HepG2 (cell line): ENCODE data around the gene SEMA4C. TPM values are rescaled to one million over a fixed set of nuclear protein-coding genes. Genes with fewer than 3 reads are reported as not detected.

Experiments
- CENPT ChIP-seq: sonication (generic); formaldehyde crosslinking; IDR thresholded peaks from 2 replicates; pipeline ENCODE4 v1.8.0; 2022; ENCODE audit warnings: low read depth, mild to moderate bottlenecking, moderate library complexity, missing genetic modification reagents
- CREB1 ChIP-seq, 2 experiments: fragments of 450-650 bp in 1 of 2; IDR thresholded peaks; 2 replicates each; pipeline ENCODE4 v1.6.1; 2016 to 2017; ENCODE audit warnings: control low read depth in 1 of 2, mild to moderate bottlenecking in 1 of 2, missing compliant biosample characterization in 1 of 2, missing genetic modification characterization in 1 of 2
- EZH2 ChIP-seq: conservative IDR thresholded peaks from 2 replicates; pipeline ENCODE4 v1.6.1; 2012; ENCODE audit warnings: mild to moderate bottlenecking, low read depth, low read length, moderate library complexity
- HNF4A ChIP-seq: sonication (generic); formaldehyde crosslinking; IDR thresholded peaks from 2 replicates; pipeline ENCODE4 v1.4.0; 2020; ENCODE audit warnings: missing genetic modification reagents
- HNRNPLL ChIP-seq: fragments of 200-400 bp; formaldehyde crosslinking; IDR thresholded peaks from 2 replicates; pipeline ENCODE4 v1.6.1; 2017; ENCODE audit warnings: mild to moderate bottlenecking, low read depth, low read length; ENCODE audit not compliant: poor library complexity, severe bottlenecking
- KLF16 ChIP-seq, 2 experiments: sonication (generic) in 1 of 2; formaldehyde crosslinking in 1 of 2; IDR thresholded peaks; 2 replicates each; pipeline versions ENCODE4 v1.6.1 to v1.8.0; 2016 to 2023; ENCODE audit warnings: missing genetic modification reagents in 2 of 2, missing compliant biosample characterization in 1 of 2
- PHF21A ChIP-seq: sonication (generic); formaldehyde crosslinking; IDR thresholded peaks from 2 replicates; pipeline ENCODE4 v1.5.0; 2020; ENCODE audit warnings: mild to moderate bottlenecking, missing genetic modification reagents
- PTBP1 ChIP-seq: fragments of 200-400 bp; formaldehyde crosslinking; IDR thresholded peaks from 2 replicates; pipeline ENCODE4 v1.6.1; 2018; ENCODE audit warnings: low read length, low read depth; ENCODE audit not compliant: poor library complexity, severe bottlenecking
- SRSF1 ChIP-seq: fragments of 200-400 bp; formaldehyde crosslinking; optimal IDR thresholded peaks from 2 replicates; pipeline ENCODE3; 2017; ENCODE audit warnings: mild to moderate bottlenecking, low read depth, low read length, moderate library complexity
- TAF1 ChIP-seq: sonication (generic); formaldehyde crosslinking; IDR thresholded peaks from 2 replicates; pipeline ENCODE4 v1.4.0; 2020; ENCODE audit warnings: missing genetic modification reagents
- ZBTB42 ChIP-seq: sonication (generic); formaldehyde crosslinking; IDR thresholded peaks from 2 replicates; pipeline ENCODE4 v1.5.0; 2020; ENCODE audit warnings: mild to moderate bottlenecking, missing genetic modification reagents
- ZNF121 ChIP-seq: sonication (generic); formaldehyde crosslinking; IDR thresholded peaks from 2 replicates; pipeline ENCODE4 v1.5.0; 2020; ENCODE audit warnings: mild to moderate bottlenecking, missing genetic modification reagents
- ZNF460 ChIP-seq: sonication (generic); formaldehyde crosslinking; IDR thresholded peaks from 2 replicates; pipeline ENCODE4 v1.5.1; 2020; ENCODE audit warnings: missing genetic modification reagents, mild to moderate bottlenecking, borderline replicate concordance
- ZNF572 ChIP-seq: sonication (generic); formaldehyde crosslinking; IDR thresholded peaks from 2 replicates; pipeline ENCODE4 v1.5.1; 2020; ENCODE audit warnings: mild to moderate bottlenecking, missing genetic modification reagents
- ZNF598 ChIP-seq: sonication (generic); formaldehyde crosslinking; IDR thresholded peaks from 2 replicates; pipeline ENCODE4 v1.5.1; 2020; ENCODE audit warnings: mild to moderate bottlenecking, missing genetic modification reagents, borderline replicate concordance
- ZNF790 ChIP-seq: sonication (generic); formaldehyde crosslinking; IDR thresholded peaks from 2 replicates; pipeline ENCODE4 v1.8.0; 2022; ENCODE audit warnings: missing genetic modification reagents, mild to moderate bottlenecking, borderline replicate concordance
- ZSCAN31 ChIP-seq: sonication (generic); formaldehyde crosslinking; IDR thresholded peaks from 2 replicates; pipeline ENCODE4 v1.5.0; 2020; ENCODE audit warnings: low read depth, mild to moderate bottlenecking, missing genetic modification reagents
- polyA plus RNA-seq, 8 experiments: library from polyadenylated mRNA; depleted of rRNA in 3 of 8; stranded (reverse) in 7 of 8; unstranded in 1 of 8; fragments of >200 nt; fragmentation: Illumina TruSeq in 4 of 8; extraction: Trizol in 4 of 8; gene quantifications; 2 replicates each; pipeline versions ENCODE4 v1.2.1 to v1.2.3, GENCODE V29; 2011 to 2016; ENCODE audit warnings: low read depth in 4 of 8, missing spikeins in 1 of 8, mixed read lengths in 1 of 8; ENCODE audit not compliant: insufficient read depth in 1 of 8
- total RNA-seq, 5 experiments: library from RNA; depleted of rRNA; stranded (reverse); fragments of >200 nt; fragmentation: Illumina TruSeq; extraction: Trizol; gene quantifications; 2 replicates each; pipeline ENCODE4 v1.2.3, GENCODE V29; 2016; ENCODE audit warnings: low read depth in 1 of 5
- TF ChIP-seq, protein P1 (sequence below): sonication (generic); formaldehyde crosslinking; IDR thresholded peaks from 2 replicates; pipeline ENCODE4 v1.8.0; 2023; ENCODE audit warnings: mild to moderate bottlenecking, missing genetic modification reagents
- TF ChIP-seq, protein P2 (sequence below): sonication (generic); formaldehyde crosslinking; IDR thresholded peaks from 2 replicates; pipeline ENCODE4 v1.4.0; 2020; ENCODE audit warnings: low read depth, missing genetic modification reagents
- TF ChIP-seq, protein P3 (sequence below): sonication (generic); formaldehyde crosslinking; IDR thresholded peaks from 2 replicates; pipeline ENCODE4 v1.5.0; 2020; ENCODE audit warnings: mild to moderate bottlenecking, missing genetic modification reagents, moderate library complexity
- TF ChIP-seq, protein P4 (sequence below): sonication (generic); formaldehyde crosslinking; IDR thresholded peaks from 2 replicates; pipeline ENCODE4 v1.8.0; 2022; ENCODE audit warnings: missing genetic modification reagents, low read depth, mild to moderate bottlenecking, borderline replicate concordance

Gene SEMA4C
- total and polyA plus RNA-seq, 2 of the 13 experiments (the other 11 are each of a cell fraction or from before 2014, with no cell fraction given), result 25.9 to 46.6 TPM

DNA sequence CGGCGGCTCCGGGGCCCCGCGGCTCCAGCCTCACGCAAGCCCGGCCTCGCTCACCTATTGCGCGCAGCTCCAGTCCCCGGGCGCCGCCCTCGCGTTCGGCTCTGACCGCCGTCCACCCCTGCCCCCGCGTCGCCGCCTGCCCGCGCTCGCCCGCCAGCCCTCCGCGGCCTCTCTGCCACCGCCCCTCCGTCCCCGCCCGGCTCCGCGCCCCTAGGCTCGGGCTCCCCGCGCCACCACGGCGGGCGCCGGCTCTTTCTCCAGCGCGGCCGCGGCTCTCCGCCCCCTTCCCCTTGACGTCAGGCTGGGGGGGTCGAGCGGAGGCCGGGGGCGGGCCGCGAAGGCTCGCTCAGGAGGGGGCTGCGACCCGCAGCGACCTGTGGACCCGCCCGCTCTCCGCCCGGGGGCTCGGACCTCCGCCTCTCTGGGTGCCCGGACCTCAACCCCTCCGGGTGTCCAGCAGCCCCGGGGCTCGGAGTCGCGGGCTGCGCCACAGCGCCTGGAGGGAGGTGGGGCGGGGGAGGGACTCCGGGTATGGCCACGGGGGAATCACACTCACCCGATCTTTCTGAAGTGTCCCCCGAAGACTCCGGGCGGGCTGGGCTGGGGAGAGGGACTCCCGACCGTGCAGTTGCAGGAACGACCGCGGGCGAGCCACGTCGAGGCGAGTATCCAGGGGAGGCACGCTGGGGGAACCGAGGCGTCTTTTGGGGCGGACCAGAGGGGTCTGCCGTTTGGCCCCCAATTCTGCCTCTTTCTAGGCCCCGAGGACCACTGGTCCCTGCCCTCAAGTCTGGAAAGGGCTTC, at the start of gene SEMA4C (continued):
- TF ChIP-seq ZNF598 (0 out of 2 replicates have a peak, but pooled peaks have one; percentile 36), ZNF460 (CRISPR knock-in tag) (no peak), ZBTB42 (CRISPR knock-in tag) (no peak), CENPT (CRISPR knock-in tag) (peak; percentile 11; the same call in 1 of the 2 replicates), SRSF1 (peak; percentile 88), HNF4A (peak; percentile 61), ZNF121 (CRISPR knock-in tag) (0 out of 2 replicates have a peak, but pooled peaks have one; percentile 9), EZH2 (no peak), ZSCAN31 (CRISPR knock-in tag) (0 out of 2 replicates have a peak, but pooled peaks have one; percentile 42), CREB1 (IDR thresholded peaks at IDR 0.05) (peak; percentile 6; the same call in 1 of the 2 replicates), CREB1 (CRISPR knock-in tag; IDR thresholded peaks at IDR 0.05) (no peak), TAF1 (CRISPR knock-in tag) (peak; percentile 2; the same call in 1 of the 2 replicates), HNRNPLL (peak; percentile 15), PTBP1 (no peak), PHF21A (CRISPR knock-in tag) (peak; percentile 36; the same call in 1 of the 2 replicates), KLF16 (CRISPR knock-in tag; IDR thresholded peaks at IDR 0.05) (peak in 1 of 2 experiments; percentile 34; a peak in 2 of 4 replicates), ZNF790 (CRISPR knock-in tag) (no peak), ZNF572 (0 out of 2 replicates have a peak, but pooled peaks have one; percentile 10)
- TF ChIP-seq, protein P1, sequence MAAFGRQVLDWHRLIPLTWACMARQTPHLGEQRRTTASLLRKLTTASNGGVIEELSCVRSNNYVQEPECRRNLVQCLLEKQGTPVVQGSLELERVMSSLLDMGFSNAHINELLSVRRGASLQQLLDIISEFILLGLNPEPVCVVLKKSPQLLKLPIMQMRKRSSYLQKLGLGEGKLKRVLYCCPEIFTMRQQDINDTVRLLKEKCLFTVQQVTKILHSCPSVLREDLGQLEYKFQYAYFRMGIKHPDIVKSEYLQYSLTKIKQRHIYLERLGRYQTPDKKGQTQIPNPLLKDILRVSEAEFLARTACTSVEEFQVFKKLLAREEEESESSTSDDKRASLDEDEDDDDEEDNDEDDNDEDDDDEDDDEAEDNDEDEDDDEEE (CRISPR knock-in tag), result no peak; the same call in 1 of the 2 replicates
- TF ChIP-seq, protein P2, sequence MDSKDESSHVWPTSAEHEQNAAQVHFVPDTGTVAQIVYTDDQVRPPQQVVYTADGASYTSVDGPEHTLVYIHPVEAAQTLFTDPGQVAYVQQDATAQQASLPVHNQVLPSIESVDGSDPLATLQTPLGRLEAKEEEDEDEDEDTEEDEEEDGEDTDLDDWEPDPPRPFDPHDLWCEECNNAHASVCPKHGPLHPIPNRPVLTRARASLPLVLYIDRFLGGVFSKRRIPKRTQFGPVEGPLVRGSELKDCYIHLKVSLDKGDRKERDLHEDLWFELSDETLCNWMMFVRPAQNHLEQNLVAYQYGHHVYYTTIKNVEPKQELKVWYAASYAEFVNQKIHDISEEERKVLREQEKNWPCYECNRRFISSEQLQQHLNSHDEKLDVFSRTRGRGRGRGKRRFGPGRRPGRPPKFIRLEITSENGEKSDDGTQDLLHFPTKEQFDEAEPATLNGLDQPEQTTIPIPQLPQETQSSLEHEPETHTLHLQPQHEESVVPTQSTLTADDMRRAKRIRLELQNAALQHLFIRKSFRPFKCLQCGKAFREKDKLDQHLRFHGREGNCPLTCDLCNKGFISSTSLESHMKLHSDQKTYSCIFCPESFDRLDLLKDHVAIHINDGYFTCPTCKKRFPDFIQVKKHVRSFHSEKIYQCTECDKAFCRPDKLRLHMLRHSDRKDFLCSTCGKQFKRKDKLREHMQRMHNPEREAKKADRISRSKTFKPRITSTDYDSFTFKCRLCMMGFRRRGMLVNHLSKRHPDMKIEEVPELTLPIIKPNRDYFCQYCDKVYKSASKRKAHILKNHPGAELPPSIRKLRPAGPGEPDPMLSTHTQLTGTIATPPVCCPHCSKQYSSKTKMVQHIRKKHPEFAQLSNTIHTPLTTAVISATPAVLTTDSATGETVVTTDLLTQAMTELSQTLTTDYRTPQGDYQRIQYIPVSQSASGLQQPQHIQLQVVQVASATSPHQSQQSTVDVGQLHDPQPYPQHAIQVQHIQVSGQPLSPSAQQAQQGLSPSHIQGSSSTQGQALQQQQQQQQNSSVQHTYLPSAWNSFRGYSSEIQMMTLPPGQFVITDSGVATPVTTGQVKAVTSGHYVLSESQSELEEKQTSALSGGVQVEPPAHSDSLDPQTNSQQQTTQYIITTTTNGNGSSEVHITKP (CRISPR knock-in tag), result no peak
- TF ChIP-seq, protein P3, sequence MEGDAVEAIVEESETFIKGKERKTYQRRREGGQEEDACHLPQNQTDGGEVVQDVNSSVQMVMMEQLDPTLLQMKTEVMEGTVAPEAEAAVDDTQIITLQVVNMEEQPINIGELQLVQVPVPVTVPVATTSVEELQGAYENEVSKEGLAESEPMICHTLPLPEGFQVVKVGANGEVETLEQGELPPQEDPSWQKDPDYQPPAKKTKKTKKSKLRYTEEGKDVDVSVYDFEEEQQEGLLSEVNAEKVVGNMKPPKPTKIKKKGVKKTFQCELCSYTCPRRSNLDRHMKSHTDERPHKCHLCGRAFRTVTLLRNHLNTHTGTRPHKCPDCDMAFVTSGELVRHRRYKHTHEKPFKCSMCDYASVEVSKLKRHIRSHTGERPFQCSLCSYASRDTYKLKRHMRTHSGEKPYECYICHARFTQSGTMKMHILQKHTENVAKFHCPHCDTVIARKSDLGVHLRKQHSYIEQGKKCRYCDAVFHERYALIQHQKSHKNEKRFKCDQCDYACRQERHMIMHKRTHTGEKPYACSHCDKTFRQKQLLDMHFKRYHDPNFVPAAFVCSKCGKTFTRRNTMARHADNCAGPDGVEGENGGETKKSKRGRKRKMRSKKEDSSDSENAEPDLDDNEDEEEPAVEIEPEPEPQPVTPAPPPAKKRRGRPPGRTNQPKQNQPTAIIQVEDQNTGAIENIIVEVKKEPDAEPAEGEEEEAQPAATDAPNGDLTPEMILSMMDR (CRISPR knock-in tag), result peak; percentile 29; the same call in 1 of the 2 replicates
- TF ChIP-seq, protein P4, sequence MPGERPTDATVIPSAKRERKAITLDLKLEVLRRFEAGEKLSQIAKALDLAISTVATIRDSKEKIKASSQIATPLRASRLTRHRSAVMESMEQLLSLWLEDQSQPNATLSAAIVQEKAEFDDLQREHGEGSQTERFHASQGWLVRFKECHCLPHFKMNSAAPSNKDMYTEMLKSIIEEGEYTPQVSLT (CRISPR knock-in tag), result no peak
